T-helper 1 cell treated with Interleukin-12 subunit alpha and Interleukin-12 subunit beta and Interleukin-4 antibody, amounts not matched to agents 30 μg/mL and 1 μg/mL, for 36 hours (primary cell): Measurements from ENCODE around the gene DOCK11.
"Not testable (repeated sequence)": the region's sequence is repeated elsewhere in the genome, so short reads cannot be mapped to it uniquely, and the experiment has no call there.

Experiments used
- H3K27ac Mint-ChIP-seq: one replicate; pipeline ENCODE4 v1.8.0; 2021; ENCODE audit warnings: mild to moderate bottlenecking, mixed read lengths
- H3K27me3 Mint-ChIP-seq: one replicate; pipeline ENCODE4 v1.8.0; 2021; ENCODE audit warnings: low read depth, mixed read lengths
- H3K36me3 Mint-ChIP-seq: one replicate; pipeline ENCODE4 v1.8.0; 2021; ENCODE audit warnings: low read depth, mixed read lengths
- H3K4me1 Mint-ChIP-seq: one replicate; pipeline ENCODE4 v1.8.0; 2021; ENCODE audit warnings: low read depth, mixed read lengths
- H3K4me3 Mint-ChIP-seq: one replicate; pipeline ENCODE4 v1.8.0; 2021; ENCODE audit warnings: mild to moderate bottlenecking, moderate library complexity, mixed read lengths
- H3K9me3 Mint-ChIP-seq: one replicate; pipeline ENCODE4 v1.8.0; 2021; ENCODE audit warnings: mixed read lengths

Gene DOCK11

DNA sequence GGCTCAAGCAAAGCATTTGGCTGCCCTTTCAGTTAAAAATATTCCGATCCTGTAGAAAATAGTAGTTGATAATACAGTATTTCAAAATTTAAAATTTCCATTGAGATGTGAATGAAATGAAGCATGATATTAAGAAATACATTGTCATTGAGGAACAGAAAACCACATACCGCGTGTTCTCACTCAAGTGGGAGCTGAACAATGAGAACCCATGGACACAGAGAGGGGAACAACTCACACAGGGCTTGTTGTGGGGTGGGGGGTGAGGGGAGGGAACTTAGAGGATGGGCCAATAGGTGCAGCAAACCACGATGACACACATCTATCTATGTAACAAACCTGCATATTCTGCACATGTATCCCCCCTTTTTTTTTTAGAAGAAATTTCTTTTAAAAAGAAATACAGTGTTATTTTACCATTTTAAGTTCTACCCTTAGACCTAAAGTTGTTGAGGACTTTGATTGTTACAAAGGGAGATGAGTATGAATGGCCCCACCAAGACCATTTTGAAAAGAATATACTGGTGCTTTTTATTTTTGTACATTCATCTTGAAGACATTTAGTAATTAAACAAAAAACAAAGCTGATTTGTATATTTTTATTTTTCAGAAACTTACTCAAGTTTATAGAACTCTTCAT lies 179.8 kb downstream of the DOCK11 start:
- peaks cover 13% of the 10 kb centered on the region for H3K36me3 Mint-ChIP-seq
- no peaks in the 10 kb centered on the region for H3K27me3 Mint-ChIP-seq
- H3K4me3 Mint-ChIP-seq = no peak overlapping the region
- no peaks in the 10 kb centered on the region for H3K4me1 Mint-ChIP-seq
- no peaks in the 10 kb centered on the region for H3K9me3 Mint-ChIP-seq
- no peak overlapping the region for H3K27ac Mint-ChIP-seq

GRCh38 chrX:118675966-118676349 lies 180.3 kb downstream of the DOCK11 start:
- Mint-ChIP-seq H3K27ac (no peak overlapping the region), H3K9me3 (no peaks in the 10 kb centered on the region), H3K4me3 (no peak overlapping the region), H3K36me3 (peaks cover 13% of the 10 kb centered on the region), H3K4me1 (no peaks in the 10 kb centered on the region), H3K27me3 (no peaks in the 10 kb centered on the region)

DNA sequence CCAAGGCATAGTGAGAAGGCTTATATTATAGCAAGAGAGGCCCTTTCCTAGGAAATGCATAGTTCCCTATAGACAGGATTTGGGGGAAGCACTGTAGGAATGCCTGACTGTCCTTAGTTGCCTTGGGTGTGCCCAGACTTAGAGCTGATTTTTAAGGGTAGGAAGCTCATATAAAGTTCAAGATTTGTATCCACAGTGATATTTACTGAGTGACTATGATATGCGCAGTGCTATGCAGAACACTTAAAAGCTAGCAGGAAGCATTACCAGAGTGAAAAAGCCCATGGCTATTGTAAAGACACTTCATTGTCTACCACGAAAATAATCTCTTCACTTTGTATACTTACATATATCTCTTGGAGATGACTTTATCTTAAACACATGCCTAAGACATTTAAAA lies 181.7 kb downstream of the DOCK11 start:
- H3K36me3 Mint-ChIP-seq = peaks cover 11% of the 10 kb centered on the region

GRCh38 chrX:118679290-118679689 lies 183.7 kb downstream of the DOCK11 start:
- Mint-ChIP-seq H3K9me3 (no peaks in the 10 kb centered on the region), H3K4me1 (no peaks in the 10 kb centered on the region), H3K27me3 (no peaks in the 10 kb centered on the region), H3K4me3 (no peak overlapping the region), H3K27ac (no peak overlapping the region), H3K36me3 (peaks cover 12% of the 10 kb centered on the region)

More for the DNA sequence above, 181.7 kb downstream of the DOCK11 start:
- Mint-ChIP-seq H3K9me3 (no peaks in the 10 kb centered on the region), H3K4me1 (no peaks in the 10 kb centered on the region), H3K27me3 (no peaks in the 10 kb centered on the region), H3K27ac (no peak overlapping the region), H3K4me3 (no peak overlapping the region)

DNA sequence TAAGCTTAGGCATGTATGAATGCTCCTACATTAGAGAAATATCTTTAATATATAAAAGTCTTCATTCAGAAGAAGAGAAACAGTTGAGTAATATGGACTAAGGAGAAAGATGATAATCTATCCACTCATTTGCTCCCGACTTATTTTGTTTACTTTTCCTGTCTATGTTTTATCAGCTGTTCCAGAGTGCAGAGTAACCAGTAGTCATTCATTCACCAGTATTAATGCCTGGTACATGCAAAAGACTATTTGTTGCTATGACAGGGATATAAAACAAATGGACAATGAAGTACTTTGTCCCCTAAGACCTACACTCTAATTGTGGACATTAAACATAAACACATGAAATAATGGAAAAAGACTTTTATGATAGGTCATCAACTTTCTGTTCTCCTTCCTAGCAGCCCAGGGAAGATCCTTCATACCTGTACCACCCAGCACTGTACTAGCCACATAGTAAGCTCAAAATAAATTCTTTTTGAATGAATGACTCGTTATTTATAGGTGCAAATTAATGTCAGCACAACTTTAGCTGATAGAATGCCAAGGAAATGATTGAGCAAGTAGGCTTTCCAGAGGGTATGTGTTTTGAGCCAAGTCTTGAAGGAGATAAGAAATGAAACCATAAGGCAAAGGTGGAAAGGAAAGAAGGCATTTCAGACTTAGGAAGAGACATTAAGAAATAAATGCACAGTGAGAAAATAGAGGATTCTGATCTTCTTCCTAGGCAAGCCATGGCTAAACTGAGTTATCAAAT lies 186.8 kb downstream of the DOCK11 start:
- Mint-ChIP-seq H3K36me3 (peaks cover 19% of the 10 kb centered on the region), H3K4me3 (no peak overlapping the region), H3K27ac (no peak overlapping the region), H3K9me3 (no peaks in the 10 kb centered on the region), H3K27me3 (no peaks in the 10 kb centered on the region), H3K4me1 (no peaks in the 10 kb centered on the region)

GRCh38 chrX:118685393-118685792 lies 189.8 kb downstream of the DOCK11 start:
- Mint-ChIP-seq H3K4me3 (no peak overlapping the region), H3K4me1 (no peaks in the 10 kb centered on the region), H3K36me3 (peaks cover 22% of the 10 kb centered on the region), H3K27ac (no peak overlapping the region), H3K9me3 (no peaks in the 10 kb centered on the region), H3K27me3 (no peaks in the 10 kb centered on the region)

- Mint-ChIP-seq H3K27me3 (no peaks in the 10 kb centered on the region), H3K9me3 (no peaks in the 10 kb centered on the region), H3K4me3 (no peak overlapping the region), H3K27ac (no peak overlapping the region), H3K4me1 (no peaks in the 10 kb centered on the region), H3K36me3 (peaks cover 14% of the 10 kb centered on the region)
These were observed 193.3 kb downstream of the DOCK11 start for GRCh38 chrX:118688935-118689334.

- H3K27me3 Mint-ChIP-seq = no peaks in the 10 kb centered on the region
- no peak overlapping the region for H3K4me3 Mint-ChIP-seq
- no peak overlapping the region for H3K27ac Mint-ChIP-seq
- no peaks in the 10 kb centered on the region for H3K9me3 Mint-ChIP-seq
- peaks cover 13% of the 10 kb centered on the region for H3K36me3 Mint-ChIP-seq
- H3K4me1 Mint-ChIP-seq = no peaks in the 10 kb centered on the region
These were observed 198.2 kb downstream of the DOCK11 start for GRCh38 chrX:118693843-118694242.

- no peaks in the 10 kb centered on the region for H3K9me3 Mint-ChIP-seq
- no peaks in the 10 kb centered on the region for H3K4me1 Mint-ChIP-seq
- peaks cover 13% of the 10 kb centered on the region for H3K36me3 Mint-ChIP-seq
- H3K4me3 Mint-ChIP-seq = no peak overlapping the region
- H3K27ac Mint-ChIP-seq = no peak overlapping the region
- no peaks in the 10 kb centered on the region for H3K27me3 Mint-ChIP-seq
These were observed 199.0 kb downstream of the DOCK11 start for GRCh38 chrX:118694638-118695037.

- H3K27me3 Mint-ChIP-seq = no peaks in the 10 kb centered on the region
- no peaks in the 10 kb centered on the region for H3K4me1 Mint-ChIP-seq
These were observed 203.0 kb downstream of the DOCK11 start for GRCh38 chrX:118698516-118699170.

DNA sequence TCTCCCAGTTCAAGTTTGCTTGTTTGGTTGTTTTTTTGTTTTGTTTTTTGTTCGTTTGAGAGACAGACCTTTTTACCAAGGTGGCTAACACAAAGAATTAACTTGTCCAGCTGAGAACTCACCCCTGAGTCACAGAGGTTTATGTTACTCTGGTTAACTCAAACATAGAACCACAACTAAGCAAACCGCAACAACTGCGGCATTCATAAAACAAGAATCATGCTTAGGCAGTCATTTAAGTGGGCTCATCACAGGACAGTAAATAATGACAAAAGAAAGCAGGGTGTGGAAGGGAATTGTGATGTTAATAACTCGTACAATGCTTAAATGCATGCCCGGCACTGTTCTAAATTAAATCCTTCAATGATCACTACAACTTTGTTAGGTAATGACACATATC lies 207.1 kb downstream of the DOCK11 start:
- no peaks in the 10 kb centered on the region for H3K27me3 Mint-ChIP-seq
- no peaks in the 10 kb centered on the region for H3K4me1 Mint-ChIP-seq
- no peak overlapping the region for H3K27ac Mint-ChIP-seq
- no peak overlapping the region for H3K4me3 Mint-ChIP-seq
- peaks cover 4% of the 10 kb centered on the region for H3K36me3 Mint-ChIP-seq
- H3K9me3 Mint-ChIP-seq = no peaks in the 10 kb centered on the region

More at GRCh38 chrX:118698516-118699170, 203.0 kb downstream of the DOCK11 start:
- Mint-ChIP-seq H3K27ac (no peak overlapping the region), H3K36me3 (peaks cover 13% of the 10 kb centered on the region), H3K4me3 (no peak overlapping the region), H3K9me3 (no peaks in the 10 kb centered on the region)

- Mint-ChIP-seq H3K4me1 (no peaks in the 10 kb centered on the region), H3K4me3 (no peak overlapping the region), H3K27me3 (no peaks in the 10 kb centered on the region), H3K9me3 (no peaks in the 10 kb centered on the region), H3K27ac (no peak overlapping the region), H3K36me3 (no peaks in the 10 kb centered on the region)
These were observed 211.1 kb downstream of the DOCK11 start for GRCh38 chrX:118706681-118707080.

- Mint-ChIP-seq H3K4me3 (no peak overlapping the region), H3K27ac (no peak overlapping the region), H3K27me3 (peaks cover 3% of the 10 kb centered on the region), H3K9me3 (no peaks in the 10 kb centered on the region), H3K4me1 (no peaks in the 10 kb centered on the region), H3K36me3 (no peaks in the 10 kb centered on the region)
These were observed 218.9 kb downstream of the DOCK11 start for GRCh38 chrX:118714521-118714920.

GRCh38 chrX:118715917-118716316 lies 220.3 kb downstream of the DOCK11 start:
- H3K4me3 Mint-ChIP-seq, H3K9me3 Mint-ChIP-seq, H3K27me3 Mint-ChIP-seq, H3K4me1 Mint-ChIP-seq, H3K36me3 Mint-ChIP-seq, H3K27ac Mint-ChIP-seq: not testable (repeated sequence)

- not testable (repeated sequence) for H3K9me3 Mint-ChIP-seq, H3K36me3 Mint-ChIP-seq
These were observed 221.2 kb downstream of the DOCK11 start for GRCh38 chrX:118716833-118717232.

More at GRCh38 chrX:118716833-118717232, 221.2 kb downstream of the DOCK11 start:
- not testable (repeated sequence) for H3K4me1 Mint-ChIP-seq, H3K27me3 Mint-ChIP-seq, H3K4me3 Mint-ChIP-seq, H3K27ac Mint-ChIP-seq
